Measurements from ENCODE around the gene CDA. TPM values are rescaled to one million over a fixed set of nuclear protein-coding genes. Genes with fewer than 3 reads are reported as not detected.

CDA gene
- total and polyA plus RNA-seq, 9 of the 15 experiments (the other 6 are each of a cell fraction or from before 2014, with no cell fraction given), result not detected

DNA sequence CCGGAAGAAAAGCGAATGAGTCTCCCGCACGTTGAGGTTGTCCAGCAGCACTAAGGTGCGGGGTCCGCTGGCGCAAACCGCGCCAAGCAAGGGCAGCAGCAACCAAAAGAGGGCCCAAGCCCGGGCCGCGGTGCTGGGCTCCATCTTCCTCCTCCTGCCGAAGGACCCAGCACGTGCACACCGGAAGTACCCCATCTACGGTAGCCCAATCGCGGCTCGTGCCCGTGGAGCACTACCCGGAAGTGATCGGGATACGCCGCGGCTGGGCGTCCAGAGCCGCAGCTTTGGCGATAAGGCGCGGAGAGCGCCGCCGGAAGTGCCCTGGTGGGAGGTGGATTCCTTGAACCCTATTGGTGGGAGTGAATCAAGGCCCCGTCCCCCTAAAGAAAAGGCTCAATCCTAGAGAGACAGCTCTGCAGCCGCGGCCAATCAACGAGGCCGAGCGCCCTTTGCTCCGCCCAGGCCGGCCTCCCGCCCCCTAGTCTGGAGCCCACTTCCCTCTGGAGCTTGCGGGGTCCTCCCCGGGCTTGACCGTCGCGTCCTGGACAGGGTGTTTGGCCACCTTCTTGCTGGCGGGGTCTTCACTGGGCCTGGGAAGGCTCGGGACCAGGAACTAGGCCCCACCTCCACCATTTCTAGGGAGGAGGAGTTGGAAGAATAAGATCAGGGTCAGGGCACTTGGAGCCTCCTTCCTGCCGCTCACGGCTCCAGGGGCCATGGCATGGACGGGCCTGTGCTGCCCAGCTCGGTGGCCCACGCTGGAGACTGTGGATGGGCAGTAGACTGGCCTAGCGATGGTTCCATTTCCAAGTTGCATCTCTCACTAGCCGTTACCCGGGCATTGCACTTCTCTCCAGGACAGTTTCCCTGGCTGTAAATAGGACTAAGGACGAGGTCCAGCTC, 72.6 kb downstream of the CDA start, which contains the start of gene DDOST (continued):
- TF ChIP-seq SOX6 (IDR thresholded peaks at IDR 0.05) (peak; percentile 41; the same call in 1 of the 2 replicates), IRF2 (CRISPR knock-in tag; IDR thresholded peaks at IDR 0.05) (no peak), TAF15 (IDR thresholded peaks at IDR 0.05; ENCODE audit: low read depth, low read length) (no peak), TAL1 (IDR thresholded peaks at IDR 0.05) (no peak), TAF7 (tag; IDR thresholded peaks at IDR 0.05) (peak; percentile 83), TCF15 (CRISPR knock-in tag; IDR thresholded peaks at IDR 0.05) (no peak), CBX1 (IDR thresholded peaks at IDR 0.05; ENCODE audit: low read depth) (no peak), MEIS2 (IDR thresholded peaks at IDR 0.05; ENCODE audit: partially characterized antibody) (no peak), NFE2 (IDR thresholded peaks at IDR 0.05; ENCODE audit: low read depth) (0 out of 2 replicates have a peak, but pooled peaks have one; percentile 6), RB1 (IDR thresholded peaks at IDR 0.05; ENCODE audit: low read depth) (peak; percentile 57), OTX1 (CRISPR knock-in tag; IDR thresholded peaks at IDR 0.05) (no peak; the same call in 1 of the 2 replicates), ZNF561 (CRISPR knock-in tag; conservative IDR thresholded peaks at IDR 0.05) (0 out of 2 replicates have a peak, but pooled peaks have one; percentile 65), NFATC3 (IDR thresholded peaks at IDR 0.05) (no peak), ZNF124 (CRISPR knock-in tag; IDR thresholded peaks at IDR 0.05) (no peak), POU5F1 (IDR thresholded peaks at IDR 0.05; ENCODE audit: borderline replicate concordance, low read depth, low read length, partially characterized antibody) (no peak), CREBBP (IDR thresholded peaks at IDR 0.05; ENCODE audit: low read depth, low read length) (no peak), ZNF24 (IDR thresholded peaks at IDR 0.05) (no peak), ZKSCAN8 (CRISPR knock-in tag; IDR thresholded peaks at IDR 0.05) (no peak), ZSCAN32 (CRISPR knock-in tag; IDR thresholded peaks at IDR 0.05) (no peak), CTBP1 (IDR thresholded peaks at IDR 0.05; ENCODE audit: borderline replicate concordance) (peak; percentile 80; the same call in 1 of the 2 replicates), ZNF280A (IDR thresholded peaks at IDR 0.05; ENCODE audit: low read depth, partially characterized antibody) (no peak), CREM (IDR thresholded peaks at IDR 0.05; ENCODE audit: low read depth) (peak; percentile 82), HSF4 (CRISPR knock-in tag; IDR thresholded peaks at IDR 0.05; ENCODE audit: borderline replicate concordance) (no peak), SIN3A (IDR thresholded peaks at IDR 0.05; ENCODE audit: borderline replicate concordance in 2 of 2, control insufficient read depth in 1 of 2, low read depth in 2 of 2, low read length in 2 of 2) (peak; percentile 89 to 91; a peak in 3 of 4 replicates)
- TF ChIP-seq, protein P1, sequence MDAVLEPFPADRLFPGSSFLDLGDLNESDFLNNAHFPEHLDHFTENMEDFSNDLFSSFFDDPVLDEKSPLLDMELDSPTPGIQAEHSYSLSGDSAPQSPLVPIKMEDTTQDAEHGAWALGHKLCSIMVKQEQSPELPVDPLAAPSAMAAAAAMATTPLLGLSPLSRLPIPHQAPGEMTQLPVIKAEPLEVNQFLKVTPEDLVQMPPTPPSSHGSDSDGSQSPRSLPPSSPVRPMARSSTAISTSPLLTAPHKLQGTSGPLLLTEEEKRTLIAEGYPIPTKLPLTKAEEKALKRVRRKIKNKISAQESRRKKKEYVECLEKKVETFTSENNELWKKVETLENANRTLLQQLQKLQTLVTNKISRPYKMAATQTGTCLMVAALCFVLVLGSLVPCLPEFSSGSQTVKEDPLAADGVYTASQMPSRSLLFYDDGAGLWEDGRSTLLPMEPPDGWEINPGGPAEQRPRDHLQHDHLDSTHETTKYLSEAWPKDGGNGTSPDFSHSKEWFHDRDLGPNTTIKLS (IDR thresholded peaks at IDR 0.05; ENCODE audit: borderline replicate concordance, low read depth), result peak; percentile 68
- TF ChIP-seq, protein P2, sequence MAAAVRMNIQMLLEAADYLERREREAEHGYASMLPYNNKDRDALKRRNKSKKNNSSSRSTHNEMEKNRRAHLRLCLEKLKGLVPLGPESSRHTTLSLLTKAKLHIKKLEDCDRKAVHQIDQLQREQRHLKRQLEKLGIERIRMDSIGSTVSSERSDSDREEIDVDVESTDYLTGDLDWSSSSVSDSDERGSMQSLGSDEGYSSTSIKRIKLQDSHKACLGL (CRISPR knock-in tag; IDR thresholded peaks at IDR 0.05; ENCODE audit: borderline replicate concordance, poor library complexity, severe bottlenecking), result no peak
